DND-41 (cell line): ENCODE results near the gene VPS50.

Experiments
- ATAC-seq: fragments of 200-7000 bp; cut with Tn5 transposase; 3 replicates; pipeline ENCODE4 v1.9.1; 2021; ENCODE audit warnings: low read depth; ENCODE audit not compliant: insufficient read depth
- DNase-seq: peaks from one replicate; pipeline ENCODE4 v3.0.0-alpha.2; 2020
- H2AFZ ChIP-seq: 2 replicates; pipeline ENCODE4 v1.6.0; 2012; ENCODE audit warnings: low read depth, low read length
- H3K27ac ChIP-seq: 2 replicates; pipeline ENCODE4 v1.5.1; 2012; ENCODE audit warnings: low read length, inconsistent platforms
- H3K27me3 ChIP-seq: fragments of 200-600 bp; sonication (generic); 2 replicates; pipeline ENCODE4 v1.6.0; 2012; ENCODE audit warnings: low read length, mild to moderate bottlenecking, inconsistent platforms; ENCODE audit not compliant: insufficient read depth, poor library complexity
- H3K36me3 ChIP-seq: 2 replicates; pipeline ENCODE4 v1.5.1; 2012; ENCODE audit warnings: low read length, inconsistent platforms; ENCODE audit not compliant: insufficient read depth
- H3K4me1 ChIP-seq: 2 replicates; pipeline ENCODE4 v1.5.1; 2012; ENCODE audit warnings: mild to moderate bottlenecking, low read length; ENCODE audit not compliant: insufficient read depth
- H3K4me2 ChIP-seq: 2 replicates; pipeline ENCODE4 v1.6.0; 2012; ENCODE audit warnings: mild to moderate bottlenecking, moderate library complexity, low read length, inconsistent platforms; ENCODE audit not compliant: insufficient read depth
- H3K4me3 ChIP-seq, 2 experiments: fragments of 200-600 bp in 1 of 2; shearing (Covaris generic) in 1 of 2; 2 replicates each; pipeline ENCODE4 v1.5.1; 2012 to 2016; ENCODE audit warnings: inconsistent platforms in 2 of 2, low read length in 2 of 2, mild to moderate bottlenecking in 2 of 2, low read depth in 1 of 2, moderate library complexity in 1 of 2
- H3K79me2 ChIP-seq: 2 replicates; pipeline ENCODE4 v1.6.0; 2012; ENCODE audit warnings: low read length, inconsistent platforms; ENCODE audit not compliant: insufficient read depth
- H3K9ac ChIP-seq: 2 replicates; pipeline ENCODE4 v1.6.0; 2012; ENCODE audit warnings: low read depth, mild to moderate bottlenecking, inconsistent platforms, low read length, moderate library complexity
- H3K9me3 ChIP-seq: 2 replicates; pipeline ENCODE4 v1.5.1; 2012; ENCODE audit warnings: low read length, moderate library complexity, mild to moderate bottlenecking, inconsistent platforms; ENCODE audit not compliant: insufficient read depth, severe bottlenecking
- H4K20me1 ChIP-seq: 2 replicates; pipeline ENCODE4 v1.6.0; 2012; ENCODE audit warnings: low read length; ENCODE audit not compliant: insufficient read depth
- CTCF ChIP-seq: IDR thresholded peaks from 2 replicates; pipeline ENCODE4 v1.5.1; 2012; ENCODE audit warnings: borderline replicate concordance, low read length, moderate library complexity, mild to moderate bottlenecking; ENCODE audit not compliant: poor library complexity, severe bottlenecking; ENCODE audit errors: extremely low read depth
- EZH2 ChIP-seq: IDR thresholded peaks from 3 replicates; pipeline ENCODE4 v1.6.1; 2012; ENCODE audit warnings: borderline replicate concordance, low read depth, mild to moderate bottlenecking, moderate library complexity, low read length, inconsistent platforms; ENCODE audit not compliant: severe bottlenecking

VPS50 gene

GRCh38 chr7:93235541-93235940 lies 3.4 kb downstream of the VPS50 start:
- Histone ChIP-seq H2AFZ (no peak overlapping the region), H3K4me1 (peaks cover 24% of the 10 kb centered on the region), H3K27ac (no peak overlapping the region), H3K4me2 (no peak overlapping the region), H3K36me3 (no peaks in the 10 kb centered on the region), H4K20me1 (peaks cover 3% of the 10 kb centered on the region; the same call in 1 of the 2 replicates), H3K27me3 (no peaks in the 10 kb centered on the region), H3K9ac (no peak overlapping the region), H3K4me3 (no peak overlapping the region), H3K9me3 (no peaks in the 10 kb centered on the region), H3K79me2 (peaks cover 38% of the 10 kb centered on the region)
- ATAC-seq: no peak
- TF ChIP-seq CTCF (no peak), EZH2 (no peak)
- no peak for DNase-seq

- H2AFZ ChIP-seq: no peak overlapping the region
- no peak for ATAC-seq
- peaks cover 3% of the 10 kb centered on the region; the same call in 1 of the 2 replicates for H4K20me1 ChIP-seq
- H3K4me1 ChIP-seq: peaks cover 11% of the 10 kb centered on the region
- H3K79me2 ChIP-seq: peaks cover 31% of the 10 kb centered on the region
- H3K4me2 ChIP-seq: no peak overlapping the region
- H3K9me3 ChIP-seq: no peaks in the 10 kb centered on the region
- DNase-seq: no peak
- no peaks in the 10 kb centered on the region for H3K27me3 ChIP-seq
- no peak overlapping the region for H3K27ac ChIP-seq
- TF ChIP-seq EZH2: no peak
- TF ChIP-seq CTCF: no peak
- no peaks in the 10 kb centered on the region for H3K36me3 ChIP-seq
- no peak overlapping the region for H3K9ac ChIP-seq
- no peak overlapping the region for H3K4me3 ChIP-seq
Measured at GRCh38 chr7:93238131-93238530, 6.0 kb downstream of the VPS50 start.

DNA sequence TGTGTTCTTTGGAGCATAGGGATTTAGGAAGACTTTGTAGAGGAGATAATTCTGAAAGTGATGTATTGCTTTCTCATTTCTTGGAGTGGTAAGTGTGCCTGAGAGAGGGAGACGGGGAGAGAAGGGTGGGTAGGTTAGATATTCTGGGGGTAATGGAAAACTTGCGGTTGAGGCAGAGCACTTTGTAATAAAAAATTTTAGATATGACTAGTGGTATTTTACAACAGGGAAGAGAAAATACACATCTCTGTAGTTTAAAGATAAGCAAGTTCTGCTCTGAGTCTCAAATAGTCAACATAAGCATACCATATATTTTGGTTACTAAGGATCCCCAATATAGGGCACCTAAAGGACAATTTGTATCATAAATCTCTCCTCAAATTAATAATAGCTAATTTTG lies 6.6 kb downstream of the VPS50 start:
- no peaks in the 10 kb centered on the region for H3K27me3 ChIP-seq
- DNase-seq (no peak), ATAC-seq (no peak)
- H3K4me2 ChIP-seq: no peak overlapping the region
- peaks cover 25% of the 10 kb centered on the region for H3K79me2 ChIP-seq
- no peak overlapping the region for H2AFZ ChIP-seq
- H3K27ac ChIP-seq: no peak overlapping the region
- H4K20me1 ChIP-seq: peaks cover 3% of the 10 kb centered on the region; the same call in 1 of the 2 replicates
- H3K9ac ChIP-seq: no peak overlapping the region
- H3K4me3 ChIP-seq: no peak overlapping the region
- H3K36me3 ChIP-seq: no peaks in the 10 kb centered on the region
- H3K4me1 ChIP-seq: peaks cover 5% of the 10 kb centered on the region
- H3K9me3 ChIP-seq: no peaks in the 10 kb centered on the region
- TF ChIP-seq CTCF: no peak
- TF ChIP-seq EZH2: no peak

GRCh38 chr7:93239824-93240223 lies 7.7 kb downstream of the VPS50 start:
- Histone ChIP-seq H3K79me2 (peaks cover 18% of the 10 kb centered on the region; the same call in 1 of the 2 replicates), H3K4me1 (no peaks in the 10 kb centered on the region), H3K27ac (no peak overlapping the region), H2AFZ (no peak overlapping the region), H3K9me3 (no peaks in the 10 kb centered on the region), H4K20me1 (peaks cover 4% of the 10 kb centered on the region; the same call in 1 of the 2 replicates), H3K4me3 (no peak overlapping the region), H3K36me3 (no peaks in the 10 kb centered on the region), H3K4me2 (no peak overlapping the region), H3K27me3 (no peaks in the 10 kb centered on the region), H3K9ac (no peak overlapping the region)
- ATAC-seq: no peak
- TF ChIP-seq EZH2 (no peak), CTCF (no peak)
- no peak for DNase-seq
